ENCODE data around the gene GLT1D1. TPM values are rescaled to one million over a fixed set of nuclear protein-coding genes. Genes with fewer than 3 reads are reported as not detected.

Gene GLT1D1
- total RNA-seq, 4 donors from 2014 or later = 0.26 to 3.6 (median 2.9) TPM; not detected in 1

- no peak for DNase-seq
- H3K4me1 ChIP-seq = no peaks in the 10 kb centered on the region
- no peak for TF ChIP-seq CTCF (IDR thresholded peaks at IDR 0.05)
- TF ChIP-seq POLR2A (IDR thresholded peaks at IDR 0.05) = no peak
- intact Hi-C loops (cut with DNase I; ENCODE audit: low total_unique reads) = no loop called here
- no peaks in the 10 kb centered on the region for H3K9me3 ChIP-seq
- H3K27ac ChIP-seq = no peak overlapping the region
- no peaks in the 10 kb centered on the region for H3K27me3 ChIP-seq
- no peaks in the 10 kb centered on the region for H3K36me3 ChIP-seq
- H3K4me3 ChIP-seq = no peak overlapping the region
Observed at GRCh38 chr12:128994856-128995255, 141.6 kb downstream of the GLT1D1 start.

DNA sequence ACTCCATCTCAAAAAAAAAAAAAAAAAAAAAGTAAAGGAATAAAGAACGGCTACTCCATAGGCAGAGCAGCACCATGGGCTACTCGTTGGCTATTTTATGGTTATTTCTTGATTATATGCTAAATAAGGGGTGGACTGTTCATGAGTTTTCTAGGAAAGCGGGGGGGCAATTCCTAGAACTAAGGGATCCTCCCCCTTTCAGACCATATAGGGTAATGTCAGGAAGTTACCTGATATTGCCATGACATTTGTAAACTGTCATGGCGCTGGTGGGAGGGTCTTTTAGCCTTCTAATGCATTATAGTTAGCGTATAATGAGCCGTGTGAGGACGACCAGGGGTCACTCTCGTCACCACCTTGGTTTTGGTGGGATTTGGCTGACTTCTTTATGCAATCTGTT, 142.3 kb downstream of the GLT1D1 start:
- no peak overlapping the region for H3K27ac ChIP-seq
- H3K9me3 ChIP-seq = no peaks in the 10 kb centered on the region
- intact Hi-C loops (cut with DNase I; ENCODE audit: low total_unique reads) = no loop called here
- H3K4me1 ChIP-seq = no peaks in the 10 kb centered on the region
- no peak for DNase-seq
- no peak overlapping the region for H3K4me3 ChIP-seq
- no peaks in the 10 kb centered on the region for H3K27me3 ChIP-seq
- H3K36me3 ChIP-seq = no peaks in the 10 kb centered on the region
- no peak for TF ChIP-seq POLR2A (IDR thresholded peaks at IDR 0.05)
- no peak for TF ChIP-seq CTCF (IDR thresholded peaks at IDR 0.05)

DNA sequence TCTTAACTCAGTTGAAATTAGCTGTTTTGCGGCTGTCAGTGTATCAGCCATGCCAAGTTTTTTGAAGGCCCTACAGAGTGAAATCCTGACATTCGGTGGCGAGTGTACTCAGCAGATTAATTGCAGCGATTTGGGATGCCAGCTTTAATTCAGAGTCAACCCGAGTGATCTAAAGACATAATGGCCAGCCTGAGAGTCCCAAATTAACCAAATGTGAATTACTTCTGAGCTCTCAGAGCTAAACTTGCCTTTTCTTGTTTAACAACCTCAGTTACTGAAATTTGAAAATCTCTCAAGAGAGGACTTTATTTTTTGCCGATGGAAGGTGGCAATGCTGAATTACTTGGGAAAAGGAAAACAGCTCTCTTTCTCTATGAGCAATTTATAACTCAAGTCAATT, 148.5 kb downstream of the GLT1D1 start:
- intact Hi-C loops (cut with DNase I; ENCODE audit: low total_unique reads) = no loop called here
- H3K4me3 ChIP-seq = no peak overlapping the region
- TF ChIP-seq CTCF (IDR thresholded peaks at IDR 0.05) (no peak), POLR2A (IDR thresholded peaks at IDR 0.05) (no peak)
- H3K27ac ChIP-seq = no peak overlapping the region
- H3K4me1 ChIP-seq = no peaks in the 10 kb centered on the region
- no peaks in the 10 kb centered on the region for H3K36me3 ChIP-seq
- no peaks in the 10 kb centered on the region for H3K9me3 ChIP-seq
- DNase-seq = no peak
- no peaks in the 10 kb centered on the region for H3K27me3 ChIP-seq

DNA sequence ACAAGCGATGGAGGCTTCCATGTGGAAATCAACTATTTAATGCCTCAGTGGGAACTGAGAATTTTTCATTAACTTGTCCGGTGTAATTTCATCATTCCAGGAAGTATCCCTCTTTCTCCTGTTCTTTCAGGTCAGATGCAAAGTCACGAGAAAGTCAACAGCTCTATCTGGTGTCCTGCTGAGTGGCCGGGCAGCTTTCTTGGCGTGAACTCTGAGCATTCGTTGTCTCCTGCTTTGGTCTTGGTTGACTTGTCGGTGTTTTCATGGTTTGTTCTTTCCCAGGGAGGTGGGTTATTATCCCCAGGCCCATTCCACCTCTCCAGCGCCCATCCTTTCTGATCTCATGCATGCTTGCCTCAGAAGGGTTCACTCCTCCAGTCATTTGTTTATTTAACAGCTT, 149.1 kb downstream of the GLT1D1 start:
- TF ChIP-seq POLR2A (IDR thresholded peaks at IDR 0.05) = no peak
- TF ChIP-seq CTCF (IDR thresholded peaks at IDR 0.05) = no peak
- Histone ChIP-seq H3K9me3 (no peaks in the 10 kb centered on the region), H3K27ac (no peak overlapping the region), H3K27me3 (no peaks in the 10 kb centered on the region), H3K4me3 (no peak overlapping the region), H3K4me1 (no peaks in the 10 kb centered on the region), H3K36me3 (no peaks in the 10 kb centered on the region)
- intact Hi-C loops (cut with DNase I; ENCODE audit: low total_unique reads) = no loop called here
- DNase-seq = no peak

DNA sequence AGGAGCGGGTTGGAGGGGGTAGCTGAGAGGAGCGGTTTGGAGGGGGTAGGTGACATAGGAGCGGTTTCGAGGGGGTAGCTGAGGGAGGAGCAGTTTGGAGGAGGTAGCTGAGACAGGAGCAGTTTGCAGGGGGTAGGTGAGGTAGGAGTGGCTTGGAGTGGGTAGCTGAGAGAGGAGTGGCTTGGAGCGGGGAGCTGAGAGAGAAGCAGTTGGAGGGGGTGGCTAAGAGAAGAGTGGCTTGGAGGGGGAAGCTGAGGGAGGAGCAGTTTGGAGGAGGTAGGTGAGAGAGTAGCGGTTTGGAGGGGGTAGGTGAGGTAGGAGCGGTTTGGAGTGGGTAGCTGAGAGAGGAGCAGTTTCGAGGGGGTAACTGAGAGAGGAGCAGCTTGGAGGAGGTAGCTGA, 152.1 kb downstream of the GLT1D1 start:
- TF ChIP-seq POLR2A (IDR thresholded peaks at IDR 0.05) (no peak), CTCF (IDR thresholded peaks at IDR 0.05) (no peak)
- no peaks in the 10 kb centered on the region for H3K9me3 ChIP-seq
- no peaks in the 10 kb centered on the region for H3K4me1 ChIP-seq
- no peak overlapping the region for H3K4me3 ChIP-seq
- DNase-seq = no peak
- no peaks in the 10 kb centered on the region for H3K27me3 ChIP-seq
- H3K27ac ChIP-seq = no peak overlapping the region
- intact Hi-C loops (cut with DNase I; ENCODE audit: low total_unique reads) = no loop called here
- no peaks in the 10 kb centered on the region for H3K36me3 ChIP-seq

All from uterus (tissue), 4 donors.